Right atrium auricular region (tissue), 2 donors: ENCODE measurements around the gene VPS11. TPM values are rescaled to one million over a fixed set of nuclear protein-coding genes. Genes with fewer than 3 reads are reported as not detected.

Source experiments
- DNase-seq: peaks from one replicate; pipeline ENCODE4 v3.0.0-alpha.2; 2019; ENCODE audit warnings: low spot score
- H3K27ac ChIP-seq, 2 donors: fragments of 200-600 bp; sonication (generic); 1 replicate in 1 of 2; 2 replicates in 1 of 2; pipeline ENCODE4 v1.5.1; 2016 to 2019
- H3K27me3 ChIP-seq, 2 donors: fragments of 200-600 bp; sonication (generic); one replicate each; pipeline versions ENCODE4 v1.5.1 to v1.6.0; 2017 to 2019
- H3K36me3 ChIP-seq: fragments of 200-600 bp; sonication (generic); one replicate; pipeline ENCODE4 v1.5.1; 2016
- H3K4me1 ChIP-seq, 2 donors: fragments of 200-600 bp; sonication (generic); one replicate each; pipeline versions ENCODE4 v1.5.1 to v1.6.0; 2017 to 2019
- H3K4me3 ChIP-seq, 2 donors: fragments of 200-600 bp; sonication (generic); 1 replicate in 1 of 2; 2 replicates in 1 of 2; pipeline ENCODE4 v1.5.1; 2017 to 2019; ENCODE audit warnings: mild to moderate bottlenecking in 1 of 2, moderate library complexity in 1 of 2
- H3K9me3 ChIP-seq, 2 donors: fragments of 200-600 bp; sonication (generic); one replicate each; pipeline ENCODE4 v1.5.1; 2019
- total RNA-seq, 2 donors: library from RNA; depleted of rRNA; stranded (reverse); fragments of >200 nt; gene quantifications; one replicate each; pipeline ENCODE4 v1.1.0, GENCODE V29; 2016
- TF ChIP-seq, protein P1 (sequence below), 2 donors: fragments of 200-600 bp; sonication (generic); IDR thresholded peaks; one replicate each; pipeline ENCODE4 v1.5.1; 2019; ENCODE audit warnings: antibody characterized with exemption in 2 of 2

The VPS11 gene
- total RNA-seq, 2 donors from 2014 or later = 22.0 to 23.7 TPM

DNA sequence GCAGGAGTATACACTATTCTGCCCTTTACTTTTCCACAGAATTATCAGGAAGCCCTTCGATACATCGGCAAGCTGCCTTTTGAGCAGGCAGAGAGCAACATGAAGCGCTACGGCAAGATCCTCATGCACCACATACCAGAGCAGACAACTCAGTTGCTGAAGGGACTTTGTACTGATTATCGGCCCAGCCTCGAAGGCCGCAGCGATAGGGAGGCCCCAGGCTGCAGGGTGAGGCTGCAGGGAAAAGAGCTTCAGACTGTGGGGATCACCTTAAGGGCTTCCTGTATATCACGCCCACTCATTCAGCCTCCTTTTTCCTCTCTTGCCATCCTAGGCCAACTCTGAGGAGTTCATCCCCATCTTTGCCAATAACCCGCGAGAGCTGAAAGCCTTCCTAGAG, 10.2 kb downstream of the VPS11 start:
- DNase-seq = no peak
- no peak overlapping the region for H3K4me3 ChIP-seq
- no peaks in the 10 kb centered on the region for H3K4me1 ChIP-seq
- H3K9me3 ChIP-seq = no peaks in the 10 kb centered on the region
- H3K36me3 ChIP-seq = peaks cover 94% of the 10 kb centered on the region
- H3K27me3 ChIP-seq = no peaks in the 10 kb centered on the region
- no peak overlapping the region for H3K27ac ChIP-seq
- TF ChIP-seq, protein P1, sequence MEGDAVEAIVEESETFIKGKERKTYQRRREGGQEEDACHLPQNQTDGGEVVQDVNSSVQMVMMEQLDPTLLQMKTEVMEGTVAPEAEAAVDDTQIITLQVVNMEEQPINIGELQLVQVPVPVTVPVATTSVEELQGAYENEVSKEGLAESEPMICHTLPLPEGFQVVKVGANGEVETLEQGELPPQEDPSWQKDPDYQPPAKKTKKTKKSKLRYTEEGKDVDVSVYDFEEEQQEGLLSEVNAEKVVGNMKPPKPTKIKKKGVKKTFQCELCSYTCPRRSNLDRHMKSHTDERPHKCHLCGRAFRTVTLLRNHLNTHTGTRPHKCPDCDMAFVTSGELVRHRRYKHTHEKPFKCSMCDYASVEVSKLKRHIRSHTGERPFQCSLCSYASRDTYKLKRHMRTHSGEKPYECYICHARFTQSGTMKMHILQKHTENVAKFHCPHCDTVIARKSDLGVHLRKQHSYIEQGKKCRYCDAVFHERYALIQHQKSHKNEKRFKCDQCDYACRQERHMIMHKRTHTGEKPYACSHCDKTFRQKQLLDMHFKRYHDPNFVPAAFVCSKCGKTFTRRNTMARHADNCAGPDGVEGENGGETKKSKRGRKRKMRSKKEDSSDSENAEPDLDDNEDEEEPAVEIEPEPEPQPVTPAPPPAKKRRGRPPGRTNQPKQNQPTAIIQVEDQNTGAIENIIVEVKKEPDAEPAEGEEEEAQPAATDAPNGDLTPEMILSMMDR (IDR thresholded peaks at IDR 0.05) = no peak

DNA sequence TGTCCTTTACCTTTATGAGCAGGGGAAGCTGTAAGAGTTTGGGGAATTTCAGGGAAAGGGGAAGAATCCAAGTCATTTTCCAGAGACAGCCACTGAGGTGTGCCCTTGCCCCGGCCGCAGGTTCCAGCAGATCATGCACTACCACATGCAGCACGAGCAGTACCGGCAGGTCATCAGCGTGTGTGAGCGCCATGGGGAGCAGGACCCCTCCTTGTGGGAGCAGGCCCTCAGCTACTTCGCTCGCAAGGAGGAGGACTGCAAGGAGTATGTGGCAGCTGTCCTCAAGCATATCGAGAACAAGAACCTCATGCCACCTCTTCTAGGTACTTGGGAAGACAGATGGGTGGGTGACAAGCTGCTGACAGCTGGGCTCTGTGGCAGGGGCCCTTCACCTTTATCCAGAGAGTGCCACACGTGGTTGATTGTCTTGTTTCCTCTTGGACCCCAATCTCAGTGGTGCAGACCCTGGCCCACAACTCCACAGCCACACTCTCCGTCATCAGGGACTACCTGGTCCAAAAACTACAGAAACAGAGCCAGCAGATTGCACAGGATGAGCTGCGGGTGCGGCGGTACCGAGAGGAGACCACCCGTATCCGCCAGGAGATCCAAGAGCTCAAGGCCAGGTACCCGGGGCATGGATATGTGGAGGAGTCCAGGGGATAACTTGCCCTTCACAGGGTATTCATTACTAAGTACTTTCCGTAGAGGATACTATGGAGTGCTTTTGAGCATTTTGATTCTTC, 11.2 kb downstream of the VPS11 start:
- TF ChIP-seq, protein P1 (IDR thresholded peaks at IDR 0.05) = no peak
- no peaks in the 10 kb centered on the region for H3K9me3 ChIP-seq
- peaks cover 84% of the 10 kb centered on the region for H3K36me3 ChIP-seq
- no peak overlapping the region for H3K4me3 ChIP-seq
- H3K4me1 ChIP-seq = no peaks in the 10 kb centered on the region
- no peak overlapping the region for H3K27ac ChIP-seq
- no peaks in the 10 kb centered on the region for H3K27me3 ChIP-seq
- no peak for DNase-seq

DNA sequence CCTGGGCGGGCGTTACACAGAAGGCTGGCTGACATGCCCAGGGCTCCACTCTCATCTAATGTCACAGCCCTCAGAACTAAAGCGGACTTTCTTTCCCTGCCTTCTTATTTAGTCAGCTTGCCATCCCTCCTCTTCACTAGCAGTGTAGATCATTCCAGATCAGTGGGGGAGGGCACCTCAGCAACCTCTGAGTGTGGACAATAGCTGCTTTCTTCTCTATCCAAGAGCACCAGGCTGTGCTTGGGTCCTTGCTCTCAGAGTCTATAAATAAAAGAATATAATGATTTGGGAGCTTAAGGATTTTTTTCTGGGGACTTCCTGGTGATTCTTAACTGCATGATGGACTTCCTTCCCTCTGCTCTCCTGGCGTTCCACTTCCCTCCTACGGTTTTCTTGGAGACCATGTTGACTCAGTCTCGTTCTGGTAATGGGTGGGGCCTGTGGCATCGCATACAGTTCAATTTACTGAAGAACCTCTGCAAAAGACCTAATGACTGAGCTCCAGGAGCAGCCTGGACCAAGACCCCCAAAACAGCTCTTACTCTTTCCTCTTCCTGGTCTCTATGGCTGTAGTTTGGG, 14.2 kb downstream of the VPS11 start:
- TF ChIP-seq, protein P1 (IDR thresholded peaks at IDR 0.05) = no peak
- no peaks in the 10 kb centered on the region for H3K27me3 ChIP-seq
- H3K4me1 ChIP-seq = peaks cover 0 to 18% of the 10 kb centered on the region in 2 donors
- H3K4me3 ChIP-seq = no peak overlapping the region
- no peak for DNase-seq
- no peak overlapping the region for H3K27ac ChIP-seq
- peaks cover 54% of the 10 kb centered on the region for H3K36me3 ChIP-seq
- H3K9me3 ChIP-seq = no peaks in the 10 kb centered on the region

DNA sequence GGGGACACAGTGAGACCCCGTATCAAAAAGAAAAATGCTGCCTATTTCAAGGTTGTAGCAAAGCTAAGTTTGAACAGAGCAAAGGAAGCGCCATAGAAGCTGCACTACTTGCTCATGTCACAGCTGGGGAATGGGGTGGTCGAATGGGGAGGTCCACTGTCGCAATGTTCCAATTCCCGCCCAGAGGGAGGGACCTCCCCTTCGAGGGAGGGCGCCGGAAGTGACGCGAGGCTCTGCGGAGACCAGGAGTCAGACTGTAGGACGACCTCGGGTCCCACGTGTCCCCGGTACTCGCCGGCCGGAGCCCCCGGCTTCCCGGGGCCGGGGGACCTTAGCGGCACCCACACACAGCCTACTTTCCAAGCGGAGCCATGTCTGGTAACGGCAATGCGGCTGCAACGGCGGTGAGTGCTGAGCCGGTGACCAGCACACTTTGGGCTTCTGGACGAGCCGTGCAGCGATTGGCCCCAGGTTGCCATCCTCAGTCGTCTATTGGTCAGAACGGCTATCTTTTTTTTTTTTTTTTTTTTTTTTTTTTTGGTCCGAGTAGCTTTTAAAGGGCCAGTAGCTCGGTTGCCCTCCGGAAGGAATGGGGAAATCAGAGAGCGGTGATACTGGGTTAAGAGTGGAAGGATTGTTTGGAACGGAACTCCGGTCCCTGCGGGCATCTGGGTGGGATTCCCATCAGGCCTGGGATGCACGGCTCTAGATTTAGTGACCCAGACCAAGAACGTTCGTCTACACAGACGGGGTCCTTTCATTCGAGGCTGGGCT, 17.2 kb downstream of the VPS11 start, which contains the start of gene HMBS:
Gene HMBS, plus strand, starts transcription at position 219 of the 774 bp plus-strand sequence. Its CDS starts 153 bp downstream, at position 372.
- Histone ChIP-seq H3K4me3 (peak within 1 kb of the TSS; percentile 74 to 90), H3K4me1 (peaks cover 0 to 18% of the 10 kb centered on the region in 2 donors), H3K36me3 (peaks cover 24% of the 10 kb centered on the region), H3K27ac (peak within 1 kb of the TSS; percentile 90 to 95), H3K27me3 (no peaks in the 10 kb centered on the region), H3K9me3 (no peaks in the 10 kb centered on the region)
- TF ChIP-seq, protein P1 (IDR thresholded peaks at IDR 0.05) = no peak
- peak; percentile 98 for DNase-seq

DNA sequence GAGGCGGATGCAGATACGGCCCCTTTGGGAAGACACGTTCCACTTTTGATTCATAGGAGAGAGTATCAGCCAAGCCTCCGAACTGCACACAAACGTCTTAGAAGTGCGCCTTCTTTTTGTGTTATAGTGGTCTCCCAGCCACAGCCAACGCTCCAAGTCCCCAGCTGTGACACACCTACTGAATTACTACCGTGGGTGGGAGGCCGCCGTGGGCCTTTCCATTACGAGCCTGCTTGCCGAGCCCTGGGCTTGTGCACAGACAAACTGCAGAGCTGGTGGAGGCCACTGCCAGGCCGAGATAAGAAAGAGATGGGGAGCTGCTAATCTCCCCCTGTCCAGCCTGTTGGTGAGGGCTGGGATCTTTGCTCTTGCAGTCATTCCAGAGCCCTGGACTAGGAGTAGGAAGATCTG, 17.8 kb downstream of the VPS11 start:
- Histone ChIP-seq H3K27ac (peak overlapping the region; percentile 90 to 95), H3K4me1 (peaks cover 0 to 18% of the 10 kb centered on the region in 2 donors), H3K27me3 (no peaks in the 10 kb centered on the region), H3K9me3 (no peaks in the 10 kb centered on the region), H3K36me3 (peaks cover 18% of the 10 kb centered on the region), H3K4me3 (peak overlapping the region; percentile 74 to 90)
- TF ChIP-seq, protein P1 (IDR thresholded peaks at IDR 0.05) = no peak
- no peak for DNase-seq
